ENCODE results near the gene RNF7. TPM values are rescaled to one million over a fixed set of nuclear protein-coding genes. Genes with fewer than 3 reads are reported as not detected.

The RNF7 gene
- total and polyA plus RNA-seq, 2 of the 13 experiments (the other 11 are each of a cell fraction or from before 2014, with no cell fraction given), result 66.4 to 94.7 TPM

- peak; percentile 33; the same call in 1 of the 2 replicates for TF ChIP-seq ZSCAN9 (CRISPR knock-in tag; IDR thresholded peaks at IDR 0.05; ENCODE audit: borderline replicate concordance)
- TF ChIP-seq RARA (CRISPR knock-in tag; IDR thresholded peaks at IDR 0.05), result 0 out of 2 replicates have a peak, but pooled peaks have one; percentile 10
- TF ChIP-seq ZNF770 (CRISPR knock-in tag; IDR thresholded peaks at IDR 0.05), result peak; percentile 49; the same call in 1 of the 2 replicates
- TF ChIP-seq ZNF574 (CRISPR knock-in tag; IDR thresholded peaks at IDR 0.05), result peak; percentile 97
- peak; percentile 83; the same call in 1 of the 2 replicates for TF ChIP-seq KDM5A (IDR thresholded peaks at IDR 0.05; ENCODE audit: borderline replicate concordance, low read length)
- no peak for TF ChIP-seq ZBTB8A (CRISPR knock-in tag; IDR thresholded peaks at IDR 0.05; ENCODE audit: borderline replicate concordance, low read depth)
- peak; percentile 86 to 88 for TF ChIP-seq POLR2A (IDR thresholded peaks at IDR 0.05; ENCODE audit: insufficient read depth in 1 of 2, low read depth in 2 of 2, low read length in 2 of 2)
- TF ChIP-seq KLF9 (CRISPR knock-in tag; IDR thresholded peaks at IDR 0.05; ENCODE audit: low read depth), result peak; percentile 45; the same call in 1 of the 2 replicates
- TF ChIP-seq BRF2 (CRISPR knock-in tag; IDR thresholded peaks at IDR 0.05), result no peak
- peak; percentile 83 for TF ChIP-seq ZNF800 (CRISPR knock-in tag; IDR thresholded peaks at IDR 0.05)
- peak; percentile 87 for TF ChIP-seq MAZ (IDR thresholded peaks at IDR 0.05; ENCODE audit: borderline replicate concordance, low read depth, low read length)
- TF ChIP-seq MAZ (CRISPR knock-in tag; IDR thresholded peaks at IDR 0.05; ENCODE audit: low read depth), result peak; percentile 54; the same call in 1 of the 2 replicates
- TF ChIP-seq PAXIP1 (CRISPR knock-in tag; conservative IDR thresholded peaks at IDR 0.05), result peak; percentile 44
- peak; percentile 81; the same call in 1 of the 2 replicates for TF ChIP-seq ETV6 (CRISPR knock-in tag; conservative IDR thresholded peaks at IDR 0.05)
Measured at GRCh38 chr3:141738022-141738890, at the start of gene RNF7 (continued).
